ENCODE data around the gene SETD1B. TPM values are rescaled to one million over a fixed set of nuclear protein-coding genes. Genes with fewer than 3 reads are reported as not detected.

Gene SETD1B
- total RNA-seq (2012; rRNA removed) (0.83 and 0.90 TPM in 2 replicates), polyA plus RNA-seq (2012; rRNA removed) (5.1 and 5.5 TPM in 2 replicates), Bru-seq, nascent RNA (percentile 73 among the genes with signal in this experiment), BruChase-seq, experiment 1, labeled RNA remaining after a 6-hour chase (percentile 79 among the genes with signal in this experiment), BruChase-seq, experiment 2, labeled RNA remaining after a 2-hour chase (percentile 91 among the genes with signal in this experiment)
- 3.1 and 3.5 TPM in 2 replicates for polyA plus RNA-seq (2012; cell fraction: cytosol; rRNA removed)
- 14.8 and 15.1 TPM in 2 replicates for polyA plus RNA-seq (2012; cell fraction: nucleus; rRNA removed; ENCODE audit: low replicate concordance)
- long read RNA-seq, partial matches to known transcripts: 0 of 12 reads
- long read RNA-seq, other reads (novel, unspliced or antisense): 12 of 12 reads

DNA sequence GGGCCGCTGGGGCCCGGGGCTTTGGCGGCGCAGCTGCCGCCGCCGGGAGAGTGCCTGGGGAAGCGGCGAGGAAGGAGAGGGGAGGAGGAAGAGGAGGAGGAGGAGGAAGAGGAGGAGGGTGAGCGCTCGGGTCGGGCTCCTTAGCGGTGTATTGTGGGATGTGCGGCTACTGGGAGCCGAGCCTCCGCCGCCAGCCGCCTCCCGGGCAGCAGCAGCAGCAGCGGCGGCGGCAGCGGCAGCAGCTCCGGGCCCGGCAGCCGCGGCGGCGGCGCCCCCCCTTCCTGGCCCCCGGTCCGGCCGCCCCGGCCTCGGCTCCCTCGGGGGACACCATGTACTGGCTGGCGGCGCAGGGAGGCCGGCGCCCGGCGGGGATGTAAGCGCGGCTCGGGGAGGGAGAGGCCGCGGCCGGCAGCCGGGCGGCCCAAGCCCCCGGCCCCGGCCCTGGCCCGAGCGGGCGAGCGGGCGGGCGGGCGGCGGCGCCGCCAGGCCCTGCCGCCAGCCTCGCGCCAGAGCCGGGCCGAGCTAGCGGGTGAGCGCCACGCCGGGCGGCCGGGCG, at the start of gene SETD1B:
TSS of gene SETD1B (plus strand) at position 149 of the 556 bp plus-strand sequence. CDS start 729 bp downstream, outside the sequence.
- BruUV-seq (replicated peaks): no TSS peak
- Histone ChIP-seq H2BK20ac (ENCODE audit: low read depth, low read length) (no peak within 1 kb of the TSS), H3K36me3 (ENCODE audit: control insufficient read depth, insufficient read depth, low read length) (peaks cover 15% of the 10 kb centered on the region), H3K56ac (ENCODE audit: extremely low read depth, insufficient read depth, low read length) (peak within 1 kb of the TSS; percentile 93), H3K14ac (replicated peaks; ENCODE audit: low read depth, low read length) (peak within 1 kb of the TSS; percentile 97), H3K4me3 (ENCODE audit: insufficient read depth, low read depth, low read length) (peak within 1 kb of the TSS; percentile 82), H3K4ac (ENCODE audit: low read depth, low read length) (peak within 1 kb of the TSS; percentile 97), H4K8ac (ENCODE audit: low read depth in 2 of 2, low read length in 2 of 2) (peak within 1 kb of the TSS; percentile 91 to 93), H3K18ac (ENCODE audit: low read depth, low read length) (peak within 1 kb of the TSS; percentile 20), H3K9ac (ENCODE audit: low read depth, low read length) (peak within 1 kb of the TSS; percentile 95), H3K23ac (ENCODE audit: low read depth, low read length) (peak within 1 kb of the TSS; percentile 86), H2AK5ac (ENCODE audit: low read depth, low read length) (peak within 1 kb of the TSS; percentile 91), H3K4me1 (ENCODE audit: control insufficient read depth, insufficient read depth, low read length) (peaks cover 14% of the 10 kb centered on the region), H3K9me3 (ENCODE audit: control insufficient read depth, insufficient read depth, low read length) (no peaks in the 10 kb centered on the region), H2BK120ac (ENCODE audit: low read depth, low read length) (peak within 1 kb of the TSS; percentile 77), H4K20me1 (ENCODE audit: insufficient read depth, low read length) (peaks cover 25% of the 10 kb centered on the region), H4K91ac (ENCODE audit: insufficient read depth, low read depth, low read length) (peak within 1 kb of the TSS; percentile 74), H2AK9ac (replicated peaks; ENCODE audit: low read depth, low read length, poor library complexity) (peak within 1 kb of the TSS; percentile 98), H3K9me1 (ENCODE audit: insufficient read depth, low read length) (no peaks in the 10 kb centered on the region), H4K5ac (ENCODE audit: low read depth, low read length) (peak within 1 kb of the TSS; percentile 41), H3K27ac (ENCODE audit: insufficient read depth, low read length) (peak within 1 kb of the TSS; percentile 97), H2BK5ac (ENCODE audit: low read depth, low read length, poor library complexity, severe bottlenecking) (peak within 1 kb of the TSS; percentile 93), H3K79me1 (ENCODE audit: low read depth in 1 of 2, low read length in 2 of 2) (peaks cover 4 to 48% of the 10 kb centered on the region in 2 experiments; a peak in 3 of 4 replicates), H2BK15ac (ENCODE audit: low read depth, low read length) (no peak within 1 kb of the TSS), H2AFZ (replicated peaks; ENCODE audit: low read length, poor library complexity) (peak within 1 kb of the TSS; percentile 87), H3K4me2 (ENCODE audit: low read depth, low read length) (peak within 1 kb of the TSS; percentile 93), H3K27me3 (ENCODE audit: control insufficient read depth, insufficient read depth, low read length) (no peaks in the 10 kb centered on the region)
- 2% methylated on average over 9 of the region's 74 CpGs; no CpG with 5 or more reads in 1 of the 2 experiments for WGBS, 2 experiments (ENCODE audit: extremely low coverage in 2 of 2, insufficient read length in 1 of 2)
- TF ChIP-seq BHLHE40 (IDR thresholded peaks at IDR 0.05; ENCODE audit: low read depth, low read length) (no peak), FOS (IDR thresholded peaks at IDR 0.05; ENCODE audit: low read depth, low read length) (no peak), RCOR1 (IDR thresholded peaks at IDR 0.05; ENCODE audit: insufficient replicate concordance, low read length) (no peak), MAZ (IDR thresholded peaks at IDR 0.05; ENCODE audit: borderline replicate concordance, low read depth, low read length) (no peak), POLR2A (IDR thresholded peaks at IDR 0.05; ENCODE audit: low read depth, low read length) (no peak), CEBPB (IDR thresholded peaks at IDR 0.05; ENCODE audit: low read depth, low read length) (no peak), SMC3 (IDR thresholded peaks at IDR 0.05; ENCODE audit: low read depth, low read length) (no peak), RFX5 (IDR thresholded peaks at IDR 0.05; ENCODE audit: low read depth, low read length) (no peak)
- TF ChIP-seq, protein P1, sequence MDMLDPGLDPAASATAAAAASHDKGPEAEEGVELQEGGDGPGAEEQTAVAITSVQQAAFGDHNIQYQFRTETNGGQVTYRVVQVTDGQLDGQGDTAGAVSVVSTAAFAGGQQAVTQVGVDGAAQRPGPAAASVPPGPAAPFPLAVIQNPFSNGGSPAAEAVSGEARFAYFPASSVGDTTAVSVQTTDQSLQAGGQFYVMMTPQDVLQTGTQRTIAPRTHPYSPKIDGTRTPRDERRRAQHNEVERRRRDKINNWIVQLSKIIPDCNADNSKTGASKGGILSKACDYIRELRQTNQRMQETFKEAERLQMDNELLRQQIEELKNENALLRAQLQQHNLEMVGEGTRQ (IDR thresholded peaks at IDR 0.05; ENCODE audit: low read depth, low read length): no peak
- DNase-seq (peak; percentile 44), ATAC-seq (ENCODE audit: low read depth) (peak; percentile 5)
- dilution Hi-C loops (cut with HindIII; ENCODE audit: low sequenced_read_pairs, unreplicated experiment) (no loop called here), in situ Hi-C loops (cut with MboI; ENCODE audit: low sequenced_read_pairs) (no loop called here), intact Hi-C loops (cut with micrococcal nuclease) (no loop called here)
- ChIA-PET CTCF (interaction anchor here (2.3 kb wide), 1 partner anchor 10 kb away, joined by 8 read pairs; the partner anchor contains the start of gene RHOF), POLR2A (ENCODE audit: unreplicated experiment) (interaction anchor here (0.6 to 1.8 kb wide), 3 partner anchors 8 to 117 kb away, joined by 3 to 7 read pairs (median 4); no protein-coding TSS in a partner anchor)

Data from IMR-90 (cell line).